HG03095 (cell line): Measurements from ENCODE around the gene ROR2.

Experiments
- ATAC-seq: cut with Tn5 transposase; IDR thresholded peaks from one replicate; pipeline ENCODE4 v1.9.1; 2021; ENCODE audit warnings: moderate library complexity; ENCODE audit not compliant: unreplicated experiment

ROR2 gene

DNA sequence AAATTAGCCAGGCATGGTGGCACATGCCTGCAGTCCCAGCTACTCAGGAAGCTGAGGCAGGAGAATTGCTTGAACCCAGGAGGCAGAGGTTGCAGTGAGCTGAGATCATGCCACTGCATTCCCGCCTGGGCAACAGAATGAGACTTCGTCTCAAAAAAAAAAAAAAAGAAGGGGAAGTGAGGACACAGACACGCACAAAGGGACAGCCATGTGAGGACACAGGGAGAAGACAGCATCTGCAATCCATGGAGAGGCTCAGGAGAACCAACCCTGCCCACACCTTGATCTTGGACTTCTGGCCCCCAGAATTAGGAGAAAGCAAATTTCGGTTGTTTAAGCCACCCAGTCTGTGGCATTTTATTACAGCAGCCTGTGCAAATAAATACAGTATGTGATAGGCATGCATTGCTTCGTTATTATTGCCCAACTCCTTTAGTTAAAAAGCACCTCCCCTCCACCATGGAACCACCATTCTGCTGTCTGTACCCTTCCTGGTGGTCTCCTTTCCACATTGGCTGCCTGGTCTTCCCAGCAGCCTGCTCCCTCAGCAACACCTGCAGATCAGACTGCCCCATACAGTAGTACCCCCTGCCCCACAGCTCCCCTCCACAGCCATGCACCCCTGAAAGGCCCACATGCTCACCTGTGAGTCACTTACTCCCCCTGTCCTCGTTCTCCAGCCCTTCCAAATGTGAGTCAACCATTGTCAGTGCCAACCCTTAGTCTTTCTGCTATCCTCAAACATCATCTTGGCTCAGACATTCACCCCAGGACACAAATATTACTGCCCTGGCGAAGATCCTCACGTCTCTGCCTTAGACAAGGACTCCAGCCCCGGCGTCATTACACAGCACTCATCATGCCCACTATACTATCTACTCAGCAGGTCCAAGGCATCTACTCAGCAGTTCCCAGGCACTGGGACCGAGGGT is 128.8 kb downstream of the ROR2 start:
- no peak for ATAC-seq

GRCh38 chr9:91820126-91820750 is 129.8 kb downstream of the ROR2 start:
- no peak for ATAC-seq

- ATAC-seq: no peak
Measured at GRCh38 chr9:91818647-91819403, 131.2 kb downstream of the ROR2 start.

DNA sequence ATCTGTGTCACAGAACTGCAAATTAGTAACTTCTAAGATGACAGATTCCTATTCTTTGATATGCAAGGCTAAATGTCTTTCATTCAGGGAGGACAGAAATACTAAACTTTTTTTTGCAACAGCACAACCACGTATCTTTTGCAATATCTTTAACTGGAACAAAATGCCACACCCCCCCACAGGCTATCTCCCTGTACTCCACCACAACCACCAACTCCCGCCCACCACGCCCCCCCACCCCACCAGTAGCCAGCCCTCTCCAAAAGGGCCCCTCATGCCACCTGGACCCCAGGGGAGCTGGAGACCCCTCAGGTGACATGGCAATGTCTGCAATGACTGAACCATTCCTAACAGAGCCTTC is 131.8 kb downstream of the ROR2 start:
- no peak for ATAC-seq

GRCh38 chr9:91817493-91818224 is 132.4 kb downstream of the ROR2 start:
- ATAC-seq: no peak

DNA sequence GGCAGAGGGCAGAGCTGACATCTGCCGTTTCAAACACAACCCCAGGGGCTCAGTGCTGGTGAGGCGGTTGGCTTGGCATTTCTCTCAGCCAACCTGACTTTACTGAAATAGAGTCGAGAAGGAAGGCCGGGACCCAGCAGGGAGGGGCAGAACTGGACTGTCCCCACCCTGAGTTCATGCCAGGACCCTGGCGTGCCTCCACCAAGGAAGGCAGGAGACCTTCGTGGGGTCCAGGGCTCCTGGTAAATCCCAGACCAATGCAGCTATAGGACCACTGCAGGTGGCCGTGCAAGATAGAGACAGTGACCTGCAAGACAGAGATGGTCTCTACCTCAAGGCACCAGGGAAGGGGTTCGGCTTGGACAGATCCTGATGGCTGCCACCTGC is 132.9 kb downstream of the ROR2 start:
- ATAC-seq: no peak

- no peak for ATAC-seq
Measured at GRCh38 chr9:91816356-91816755, 133.7 kb downstream of the ROR2 start.

DNA sequence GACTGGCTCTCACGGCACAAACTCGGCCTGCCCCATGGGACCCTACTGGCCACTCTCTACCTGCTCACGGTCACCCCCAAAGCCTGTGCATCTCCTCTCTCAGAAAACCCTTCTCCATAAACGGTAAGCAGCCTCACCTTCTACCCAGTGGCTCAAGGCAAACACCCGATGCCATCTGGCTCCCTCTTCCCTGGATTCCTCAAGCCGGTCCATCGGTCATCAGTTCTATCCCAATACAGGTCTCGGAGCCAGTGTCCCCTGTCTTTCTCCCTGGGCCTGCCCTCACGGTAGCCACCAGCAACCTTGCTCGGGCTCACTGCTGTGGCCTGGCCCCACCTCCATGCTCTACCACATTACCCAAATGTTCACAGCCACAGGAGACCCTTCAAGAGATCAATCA is 134.1 kb downstream of the ROR2 start:
- ATAC-seq: no peak

DNA sequence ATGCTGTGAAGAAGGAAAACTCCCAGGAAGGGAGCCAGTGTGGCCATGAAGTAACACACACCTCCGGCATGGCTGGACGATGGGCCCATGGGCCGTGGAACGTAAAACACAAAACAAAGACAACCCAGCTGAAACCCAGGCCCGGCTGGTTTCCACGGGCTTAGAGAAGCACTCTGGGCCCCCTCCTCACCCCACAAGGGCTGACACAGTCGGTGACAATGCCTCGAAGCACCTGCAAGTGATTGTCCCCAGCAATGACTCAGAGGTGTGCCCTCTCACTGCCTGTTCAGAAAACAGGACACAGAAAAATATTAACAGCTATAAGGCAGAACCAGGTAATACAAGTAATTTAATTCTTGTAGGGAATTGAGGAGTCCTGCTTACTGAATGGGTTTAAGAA is 135.3 kb downstream of the ROR2 start:
- ATAC-seq: no peak

- ATAC-seq: no peak
Measured at GRCh38 chr9:91814201-91814600, 135.8 kb downstream of the ROR2 start.

DNA sequence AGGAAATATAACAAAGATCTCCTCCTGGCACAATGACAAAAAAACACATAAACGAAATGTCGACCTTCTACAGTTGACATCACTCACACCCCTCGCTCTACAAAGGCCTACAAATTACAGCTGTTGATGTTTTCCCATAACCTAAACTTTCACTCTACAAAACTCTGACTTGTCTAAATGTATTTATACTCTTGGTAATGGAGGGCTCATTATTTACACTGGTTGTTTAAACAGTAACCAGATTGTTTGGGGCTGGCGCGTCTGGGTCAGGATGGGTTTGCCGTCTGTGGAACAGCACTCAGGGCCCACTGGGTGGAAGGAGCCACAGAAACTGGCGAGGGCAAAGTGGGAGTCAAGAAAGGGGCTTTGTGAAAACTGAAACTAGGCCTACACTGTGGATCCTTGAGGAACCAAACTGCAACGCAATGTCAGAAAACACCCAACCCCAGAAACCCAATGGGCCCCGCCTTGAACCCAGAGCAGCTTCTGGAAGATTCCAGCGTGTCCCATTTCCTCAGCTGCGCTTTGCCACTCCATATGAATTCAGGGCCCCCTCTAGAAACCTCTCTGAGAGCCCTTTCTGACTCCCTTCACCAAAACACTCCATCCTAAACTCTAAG is 136.7 kb downstream of the ROR2 start:
- no peak for ATAC-seq

GRCh38 chr9:91812191-91812590 is 137.8 kb downstream of the ROR2 start:
- no peak for ATAC-seq

DNA sequence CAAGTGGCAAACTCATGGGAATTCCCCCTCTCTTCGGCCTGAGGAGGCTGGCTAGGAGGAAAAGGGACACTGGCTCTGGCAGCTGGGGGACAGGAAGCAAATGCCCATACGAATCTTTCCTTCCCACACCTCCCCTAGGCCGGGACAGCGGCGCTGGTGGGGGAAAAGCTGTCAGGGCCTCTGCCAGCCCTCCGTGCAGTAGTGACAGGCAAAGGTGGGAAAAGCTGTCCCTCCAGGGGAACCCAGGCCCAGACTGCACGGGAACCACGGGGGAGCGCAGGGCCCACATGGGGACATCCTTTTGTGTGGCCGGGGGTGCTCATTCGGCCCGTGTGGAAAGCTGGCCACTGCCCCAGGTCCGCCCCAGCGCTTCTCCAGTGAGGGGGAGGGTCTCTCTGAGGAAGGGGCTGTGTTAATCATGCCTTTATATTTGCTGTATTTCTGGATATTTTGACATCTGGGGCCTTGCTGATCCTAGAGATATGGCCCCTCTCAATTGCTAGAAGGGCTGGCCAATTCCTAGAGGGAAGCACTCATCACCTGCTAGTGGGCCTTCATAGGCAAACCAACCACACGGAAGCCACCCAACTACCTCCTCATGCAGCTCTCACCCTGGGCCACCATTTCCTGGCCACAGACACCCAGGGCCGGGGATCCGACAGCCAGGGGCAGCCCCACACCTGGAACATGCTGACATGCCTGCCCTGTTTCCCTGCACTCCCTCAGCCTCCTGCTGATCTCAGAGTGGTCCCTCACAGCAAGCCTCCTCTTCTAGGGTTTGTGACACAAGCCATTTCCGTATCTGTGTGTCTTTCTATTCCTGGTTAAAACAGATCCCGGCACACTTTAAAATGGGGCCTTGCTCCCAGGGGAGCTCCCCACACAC is 138.8 kb downstream of the ROR2 start:
- ATAC-seq: no peak

GRCh38 chr9:91810286-91810905 is 139.6 kb downstream of the ROR2 start:
- no peak for ATAC-seq

DNA sequence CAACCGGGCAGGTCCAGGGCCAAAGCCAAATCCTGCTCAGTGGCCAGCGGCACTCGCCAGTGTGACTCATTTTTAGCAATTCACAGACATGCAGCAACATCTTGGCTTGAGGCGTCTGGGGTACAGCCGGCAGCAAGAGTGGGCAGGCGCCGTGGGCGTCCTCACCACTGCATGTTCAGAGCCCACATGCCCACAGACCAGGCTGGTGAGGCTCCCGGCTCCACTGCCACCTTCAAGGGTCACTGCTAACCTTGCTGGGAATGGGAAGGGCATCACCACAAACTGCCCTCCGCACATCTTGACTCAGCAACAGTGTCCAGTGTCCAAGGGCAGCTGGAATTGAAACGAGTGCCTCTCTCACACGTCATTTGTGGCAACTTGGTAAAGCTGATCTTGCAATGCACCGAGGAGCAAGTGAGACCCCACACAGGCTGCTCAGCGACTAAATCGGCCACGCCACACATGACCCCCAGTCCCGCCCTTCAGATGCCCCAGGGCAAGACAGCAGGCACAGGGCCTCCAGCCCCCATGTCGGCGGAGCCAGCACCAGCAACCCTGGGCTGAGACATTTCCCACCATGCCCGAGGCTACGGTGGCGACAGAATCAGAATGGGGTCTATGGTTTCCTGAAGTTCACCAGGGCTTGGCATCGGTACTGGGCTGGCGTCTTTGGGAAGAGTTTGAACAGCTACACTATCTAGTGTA is 140.3 kb downstream of the ROR2 start:
- no peak for ATAC-seq

GRCh38 chr9:91807643-91808246 is 142.3 kb downstream of the ROR2 start:
- no peak for ATAC-seq

DNA sequence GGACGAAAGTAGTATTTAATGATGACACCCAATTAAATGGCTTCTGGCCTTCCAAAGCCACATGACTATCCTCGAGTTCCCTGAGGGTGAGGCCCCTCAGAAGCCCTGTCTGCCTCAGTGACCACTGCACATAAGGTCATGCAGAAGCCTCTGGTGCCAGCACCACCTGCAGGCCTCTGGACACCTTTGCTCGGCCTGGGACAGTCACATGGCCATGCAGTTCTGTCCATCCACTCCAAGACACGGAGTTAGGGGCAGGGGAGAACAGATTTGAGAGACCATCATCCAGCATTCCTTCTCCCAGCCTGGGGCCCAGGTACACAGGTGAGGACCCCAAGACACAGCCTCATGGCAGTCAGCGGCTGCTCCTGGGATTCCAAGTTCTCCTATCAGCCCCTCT is 145.0 kb downstream of the ROR2 start:
- no peak for ATAC-seq
